Retina (tissue), 1 donor: ENCODE data around the gene KRT37.

Source experiments
- DNase-seq: peaks from one replicate; pipeline ENCODE4 v3.0.0-alpha.2; 2016

The KRT37 gene

GRCh38 chr17:41424111-41424635, at the start of gene KRT37:
KRT37 (minus strand) TSS chr17:41424585; CDS start chr17:41424523, 62 bp downstream.
- no peak for DNase-seq

- no peak for DNase-seq
These were observed 44.0 kb upstream of the KRT37 start for GRCh38 chr17:41468346-41468745.

- no peak for DNase-seq
These were observed 43.2 kb upstream of the KRT37 start for GRCh38 chr17:41467561-41467960.

DNA sequence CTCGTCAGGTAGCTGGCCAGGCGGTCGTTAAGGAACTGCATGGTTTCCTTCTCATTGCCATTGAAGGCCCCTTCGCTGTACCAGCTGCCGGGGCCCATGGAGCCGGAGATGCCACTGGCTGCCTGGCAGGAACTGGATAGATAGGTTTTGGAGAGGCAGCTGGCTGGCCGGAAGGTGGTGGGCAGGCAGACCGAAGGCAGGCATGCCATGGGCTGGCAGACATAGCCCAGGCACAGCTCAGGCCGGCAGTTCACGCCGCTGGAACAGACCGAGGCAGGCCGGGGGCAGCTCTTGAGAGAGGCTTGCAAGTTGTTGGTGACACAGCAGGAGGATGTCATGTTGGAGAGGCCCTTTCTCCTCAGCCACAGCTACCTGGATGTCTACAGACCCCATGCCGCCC, 42.6 kb upstream of the KRT37 start, which contains the start of gene KRT32:
Gene KRT32 (minus strand): TSS at position 399 of the 400 bp plus-strand sequence. CDS start 61 bp downstream, at position 338.
- DNase-seq, result no peak

GRCh38 chr17:41464682-41465081, 40.3 kb upstream of the KRT37 start:
- DNase-seq, result no peak

DNA sequence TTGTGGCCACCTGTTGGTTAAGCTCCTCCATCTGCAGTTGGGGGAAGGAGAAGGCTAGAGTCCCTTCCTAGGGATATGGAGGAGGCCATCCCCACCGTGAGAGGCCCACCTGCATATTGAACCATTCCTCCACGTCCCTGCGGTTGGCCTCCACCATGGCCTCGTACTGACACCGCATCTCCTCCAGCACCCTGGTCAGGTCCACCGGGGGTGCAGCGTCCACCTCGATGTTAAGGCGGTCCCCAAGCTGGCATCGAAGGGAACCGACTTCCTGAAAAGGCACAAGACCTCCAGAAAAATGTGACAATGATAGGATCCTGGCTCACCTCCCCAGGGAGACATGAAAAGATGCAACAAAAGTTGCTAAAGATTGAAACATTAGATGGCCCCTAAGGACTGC, 39.8 kb upstream of the KRT37 start:
- no peak for DNase-seq

- no peak for DNase-seq
These were observed 39.4 kb upstream of the KRT37 start for GRCh38 chr17:41463746-41464145.

DNA sequence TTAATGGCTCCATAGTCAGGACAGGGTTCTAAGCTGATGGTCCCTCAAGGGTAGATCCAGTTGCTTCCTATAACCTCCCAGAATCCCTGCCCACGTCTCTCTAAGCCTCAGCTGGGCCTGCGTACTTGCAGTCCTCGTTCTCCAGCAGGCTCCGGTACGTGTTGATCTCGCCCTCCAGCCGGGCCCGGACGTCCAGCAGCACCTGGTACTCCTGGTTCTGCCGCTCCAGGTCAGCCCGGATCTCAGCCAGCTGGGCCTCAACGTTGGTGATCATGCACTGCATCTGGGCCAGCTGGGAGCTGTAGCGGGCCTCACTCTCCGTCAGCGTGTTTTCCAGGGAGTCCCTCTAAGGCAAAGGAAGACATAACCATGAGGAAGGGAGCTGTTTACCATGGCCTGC, 38.3 kb upstream of the KRT37 start:
- DNase-seq, result no peak

- no peak for DNase-seq
These were observed 33.3 kb upstream of the KRT37 start for GRCh38 chr17:41457676-41458075.

- no peak for DNase-seq
These were observed 31.8 kb upstream of the KRT37 start for GRCh38 chr17:41456204-41456603.

GRCh38 chr17:41455236-41455635, 30.9 kb upstream of the KRT37 start:
- no peak for DNase-seq

- no peak for DNase-seq
These were observed 28.7 kb upstream of the KRT37 start for GRCh38 chr17:41453066-41453465.

GRCh38 chr17:41452281-41452680, 27.9 kb upstream of the KRT37 start:
- no peak for DNase-seq

GRCh38 chr17:41451154-41451728, 26.9 kb upstream of the KRT37 start:
- no peak for DNase-seq

GRCh38 chr17:41449008-41449407, 24.6 kb upstream of the KRT37 start:
- DNase-seq, result no peak

DNA sequence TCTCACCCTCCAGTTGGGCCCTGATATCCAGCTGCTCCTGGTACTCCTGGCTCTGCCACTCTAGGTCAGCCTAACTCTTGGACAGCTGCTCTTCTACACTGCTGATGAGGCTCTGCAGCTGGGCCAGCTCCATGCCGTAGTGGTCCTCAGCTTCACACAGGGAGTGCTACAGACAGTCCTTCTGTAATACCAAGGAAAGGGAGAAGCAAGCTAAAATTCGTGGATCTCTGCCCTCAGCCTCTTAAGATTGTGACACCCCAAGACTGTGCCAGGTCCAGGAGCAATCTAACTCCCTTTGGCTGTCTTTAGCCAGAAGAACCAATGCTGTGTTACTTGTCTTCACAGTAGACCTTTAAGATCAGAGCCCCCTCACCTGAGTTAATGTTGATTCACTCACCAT, 24.1 kb upstream of the KRT37 start:
- no peak for DNase-seq

- DNase-seq, result no peak
These were observed 22.4 kb upstream of the KRT37 start for GRCh38 chr17:41446806-41447205.

DNA sequence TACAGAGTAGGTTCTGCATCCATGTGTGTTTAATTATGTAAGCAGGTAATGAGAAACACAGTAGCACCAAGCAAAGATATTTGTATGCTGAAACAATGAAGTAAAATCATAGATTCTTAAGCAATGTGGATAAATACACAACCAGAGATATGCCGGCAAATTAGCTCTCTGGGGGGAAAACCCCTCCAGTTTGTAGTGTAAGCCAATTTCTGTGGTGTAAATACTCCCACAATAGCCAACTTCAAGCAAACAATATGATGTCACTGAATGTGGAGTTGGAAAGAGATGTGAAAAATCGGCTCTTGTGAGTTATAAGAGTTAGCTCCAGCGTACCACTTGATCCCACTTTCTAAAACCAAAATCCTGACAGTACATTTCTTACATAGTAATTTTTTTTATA, 20.3 kb upstream of the KRT37 start:
- DNase-seq, result no peak

GRCh38 chr17:41444186-41444585, 19.8 kb upstream of the KRT37 start:
- no peak for DNase-seq

- DNase-seq, result no peak
These were observed 18.4 kb upstream of the KRT37 start for GRCh38 chr17:41442739-41443138.

- no peak for DNase-seq
These were observed 16.2 kb upstream of the KRT37 start, which contains the start of gene KRT38 for GRCh38 chr17:41440531-41441033. KRT38 (minus strand) TSS chr17:41440983; CDS start chr17:41440921, 62 bp downstream.

DNA sequence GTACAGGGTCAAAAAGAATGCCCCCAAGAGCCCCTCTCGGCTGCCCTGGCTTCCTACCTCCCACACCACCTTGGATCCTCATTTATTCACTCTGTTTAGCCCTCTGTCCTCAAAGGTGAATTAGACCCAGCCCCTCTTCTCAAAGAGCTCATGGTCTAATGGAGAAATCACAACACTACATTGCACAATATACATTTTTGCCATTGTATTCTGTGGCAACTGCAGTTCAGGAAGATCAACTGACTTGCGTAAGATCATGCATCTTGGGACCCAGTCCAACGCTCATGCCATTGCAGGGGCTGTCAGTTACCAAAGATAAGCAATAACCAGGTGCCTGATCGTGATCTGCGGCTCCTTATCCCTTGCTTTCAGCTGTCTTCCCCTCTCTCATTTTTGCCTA, 15.0 kb upstream of the KRT37 start:
- no peak for DNase-seq

DNA sequence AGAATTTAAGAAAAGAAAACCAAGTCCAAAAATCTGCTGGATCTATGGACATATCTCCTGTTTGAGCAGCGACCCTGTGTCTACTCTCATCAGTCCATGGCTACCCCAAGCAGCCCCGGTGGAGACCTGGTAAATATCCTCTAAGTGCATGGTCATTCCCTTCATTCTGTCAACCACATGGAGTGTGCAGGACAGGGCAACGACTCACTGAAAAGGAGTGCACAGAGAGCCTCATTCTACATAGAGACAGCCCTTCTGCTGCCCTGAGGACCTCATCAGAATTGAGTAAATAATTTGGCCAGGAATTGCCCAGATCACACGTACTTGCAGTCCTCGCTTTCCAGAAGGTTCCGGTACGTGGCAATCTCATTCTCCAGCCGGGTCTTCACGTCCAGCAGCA, 13.4 kb upstream of the KRT37 start:
- no peak for DNase-seq

GRCh38 chr17:41437254-41437653, 12.9 kb upstream of the KRT37 start:
- DNase-seq, result no peak

DNA sequence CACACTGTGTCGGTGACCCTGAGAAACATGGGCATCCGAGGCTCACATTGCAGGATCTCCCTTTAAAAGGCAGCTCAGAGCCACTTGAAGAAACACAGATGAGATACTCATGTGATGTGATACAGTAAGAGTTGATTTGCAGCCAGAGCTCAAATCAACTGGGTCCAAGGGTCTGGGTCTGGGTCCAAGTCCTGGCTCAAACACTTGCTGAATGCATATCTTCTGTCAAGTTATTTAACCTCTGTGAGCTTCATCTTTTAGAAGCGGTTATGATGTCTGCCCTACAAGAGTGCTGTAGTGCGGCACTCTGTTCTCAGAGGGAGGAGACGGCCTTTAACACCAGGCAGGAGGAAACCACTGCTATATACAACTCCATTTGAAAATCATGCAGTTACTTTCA, 10.0 kb upstream of the KRT37 start:
- no peak for DNase-seq
